ENCODE measurements around the gene KRT84.
"Not testable (repeated sequence)": the region's sequence is repeated elsewhere in the genome, so short reads cannot be mapped to it uniquely, and the experiment has no call there.

The KRT84 gene

GRCh38 chr12:52410589-52411248, 25.3 kb upstream of the KRT84 start:
- DNase-seq (ENCODE audit: low read depth) = not testable (repeated sequence)

GRCh38 chr12:52407918-52408317, 22.5 kb upstream of the KRT84 start:
- no peak for DNase-seq (ENCODE audit: low read depth)

GRCh38 chr12:52405922-52406385, 20.5 kb upstream of the KRT84 start, which contains the start of gene KRT82:
TSS of gene KRT82 (minus strand) at chr12:52406335. CDS start at chr12:52406277, 58 bp downstream.
- no peak for DNase-seq (ENCODE audit: low read depth)

- no peak for DNase-seq (ENCODE audit: low read depth)
Measured at GRCh38 chr12:52404951-52405350, 19.5 kb upstream of the KRT84 start.

GRCh38 chr12:52403561-52403960, 18.1 kb upstream of the KRT84 start:
- DNase-seq (ENCODE audit: low read depth) = no peak

GRCh38 chr12:52402873-52403540, 17.6 kb upstream of the KRT84 start:
- DNase-seq (ENCODE audit: low read depth) = no peak

GRCh38 chr12:52402377-52402776, 16.9 kb upstream of the KRT84 start:
- DNase-seq (ENCODE audit: low read depth) = no peak

GRCh38 chr12:52401926-52402325, 16.5 kb upstream of the KRT84 start:
- DNase-seq (ENCODE audit: low read depth) = no peak

- DNase-seq (ENCODE audit: low read depth) = no peak
Measured at GRCh38 chr12:52401526-52401925, 16.1 kb upstream of the KRT84 start.

- no peak for DNase-seq (ENCODE audit: low read depth)
Measured at GRCh38 chr12:52400906-52401305, 15.5 kb upstream of the KRT84 start.

- no peak for DNase-seq (ENCODE audit: low read depth)
Measured at GRCh38 chr12:52399756-52400155, 14.3 kb upstream of the KRT84 start.

- DNase-seq (ENCODE audit: low read depth) = no peak
Measured at GRCh38 chr12:52398176-52398575, 12.7 kb upstream of the KRT84 start.

GRCh38 chr12:52396656-52397055, 11.2 kb upstream of the KRT84 start:
- no peak for DNase-seq (ENCODE audit: low read depth)

- DNase-seq (ENCODE audit: low read depth) = no peak
Measured at GRCh38 chr12:52395761-52396434, 10.4 kb upstream of the KRT84 start.

- DNase-seq (ENCODE audit: low read depth) = no peak
Measured at GRCh38 chr12:52394836-52395405, 9.5 kb upstream of the KRT84 start.

GRCh38 chr12:52392465-52393007, 7.1 kb upstream of the KRT84 start:
- DNase-seq (ENCODE audit: low read depth) = no peak

GRCh38 chr12:52391618-52392002, 6.2 kb upstream of the KRT84 start:
- DNase-seq (ENCODE audit: low read depth) = no peak

- no peak for DNase-seq (ENCODE audit: low read depth)
Measured at GRCh38 chr12:52390739-52391617, 5.5 kb upstream of the KRT84 start.

GRCh38 chr12:52389313-52390207, 4.1 kb upstream of the KRT84 start:
- no peak for DNase-seq (ENCODE audit: low read depth)

- DNase-seq (ENCODE audit: low read depth) = no peak
Measured at GRCh38 chr12:52387859-52388258, 2.4 kb upstream of the KRT84 start.

All from stimulated activated CD8-positive, alpha-beta memory T cell treated with anti-CD3 and anti-CD28 coated beads, Interleukin-15, amount 100 ng/mL, for 1 hour (primary cell).